Activated naive CD8-positive, alpha-beta T cell (primary cell): ENCODE data around the gene AARS1.
"Not testable (repeated sequence)": the region's sequence is repeated elsewhere in the genome, so short reads cannot be mapped to it uniquely, and the experiment has no call there.

Experiments
- H3K27ac Mint-ChIP-seq: one replicate; pipeline ENCODE4 v1.8.0; 2021; ENCODE audit warnings: mixed read lengths
- H3K27me3 Mint-ChIP-seq: one replicate; pipeline ENCODE4 v1.8.0; 2021; ENCODE audit warnings: mixed read lengths
- H3K36me3 Mint-ChIP-seq: one replicate; pipeline ENCODE4 v1.8.0; 2021; ENCODE audit warnings: mixed read lengths
- H3K4me1 Mint-ChIP-seq: one replicate; pipeline ENCODE4 v1.8.0; 2021; ENCODE audit warnings: low read depth, mixed read lengths
- H3K4me3 Mint-ChIP-seq: one replicate; pipeline ENCODE4 v1.8.0; 2021; ENCODE audit warnings: mild to moderate bottlenecking, mixed read lengths
- H3K9me3 Mint-ChIP-seq: one replicate; pipeline ENCODE4 v1.8.0; 2021; ENCODE audit warnings: low read depth, mixed read lengths

The AARS1 gene

DNA sequence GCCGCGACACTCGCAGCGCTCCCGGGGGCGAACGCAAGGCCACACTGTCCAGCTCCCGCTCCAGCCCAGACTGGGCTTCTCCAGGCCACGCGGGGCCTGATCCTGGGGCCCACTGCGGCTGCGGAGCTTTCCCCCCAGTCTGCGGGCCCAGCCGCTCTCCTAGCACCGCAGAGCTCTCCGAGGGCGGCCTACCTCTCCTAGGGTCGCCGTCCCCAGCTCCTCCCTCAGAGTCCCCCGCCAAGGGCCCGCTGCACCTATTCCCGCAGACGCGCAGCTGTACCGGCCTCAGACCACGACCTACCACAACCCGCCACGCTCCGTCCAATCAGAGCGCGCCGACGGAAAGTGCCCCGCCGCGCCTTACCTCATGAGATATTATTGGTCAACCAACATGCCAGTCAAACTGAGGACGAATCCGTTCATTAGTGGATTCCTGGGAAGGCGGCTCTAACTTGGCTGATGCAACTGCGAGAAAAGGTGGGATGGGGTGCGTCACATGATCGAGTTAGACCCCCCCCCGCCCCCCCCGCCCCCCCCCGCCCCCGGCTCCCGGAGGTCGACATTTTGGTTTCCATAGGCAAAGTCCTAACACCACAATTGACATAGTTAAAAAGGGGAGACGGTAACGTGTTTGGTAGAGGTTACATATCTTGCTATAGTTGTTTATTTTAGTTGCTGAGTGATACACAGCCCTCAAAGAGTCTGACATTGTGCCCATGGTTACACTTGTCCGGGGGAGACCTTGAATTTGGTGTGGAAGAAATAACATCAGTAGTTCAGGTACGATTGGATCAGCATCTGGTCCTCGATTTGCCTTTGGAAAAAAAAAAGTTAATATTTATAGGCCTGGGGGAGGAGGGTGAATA is at the start of gene AARS1:
AARS1 (minus strand) TSS at position 278 of the 866 bp plus-strand sequence. CDS start 6,743 bp downstream, outside the sequence.
- Mint-ChIP-seq H3K4me1 (peaks cover 21% of the 10 kb centered on the region), H3K27me3 (no peaks in the 10 kb centered on the region), H3K27ac (peak within 1 kb of the TSS; percentile 99), H3K9me3 (no peaks in the 10 kb centered on the region), H3K4me3 (peak within 1 kb of the TSS; percentile 99), H3K36me3 (peaks cover 4% of the 10 kb centered on the region)

DNA sequence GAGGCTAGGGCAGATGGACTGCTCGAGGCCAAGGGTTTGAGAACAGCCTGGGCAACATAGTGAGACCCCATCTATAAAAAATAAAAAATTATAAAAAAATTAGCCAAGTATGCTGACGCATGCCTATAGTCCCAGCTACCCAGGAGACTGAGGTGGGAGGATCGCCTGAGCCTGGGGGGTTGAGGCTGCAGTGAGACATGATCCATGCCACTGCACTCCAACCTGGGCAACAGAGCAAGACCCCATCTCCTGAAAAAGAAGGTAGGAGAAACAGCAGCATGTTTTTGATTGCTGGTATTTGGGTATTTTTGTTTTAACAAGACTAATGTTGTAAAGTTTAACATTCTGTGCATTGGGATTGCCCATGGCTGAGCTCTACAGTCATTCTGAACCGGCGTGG is 48.5 kb upstream of the AARS1 start:
- H3K27me3 Mint-ChIP-seq: no peaks in the 10 kb centered on the region
- no peaks in the 10 kb centered on the region for H3K4me1 Mint-ChIP-seq
- H3K4me3 Mint-ChIP-seq: no peak overlapping the region

DNA sequence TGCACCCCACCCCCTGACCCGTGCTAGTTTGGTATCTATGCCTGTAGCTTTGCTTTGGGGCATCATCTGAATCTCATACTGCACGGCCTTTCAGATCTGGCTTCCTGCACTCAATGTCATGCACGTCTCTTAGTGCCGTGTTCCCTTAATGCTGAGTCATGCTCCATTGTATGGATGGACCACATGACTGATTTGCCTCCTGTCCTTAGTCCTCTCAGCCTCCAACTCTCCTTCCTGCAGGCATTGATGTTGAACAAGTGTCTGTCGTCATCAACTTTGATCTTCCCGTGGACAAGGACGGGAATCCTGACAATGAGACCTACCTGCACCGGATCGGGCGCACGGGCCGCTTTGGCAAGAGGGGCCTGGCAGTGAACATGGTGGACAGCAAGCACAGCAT is 43.4 kb upstream of the AARS1 start:
- H3K4me1 Mint-ChIP-seq, H3K27me3 Mint-ChIP-seq, H3K4me3 Mint-ChIP-seq, H3K36me3 Mint-ChIP-seq, H3K9me3 Mint-ChIP-seq: not testable (repeated sequence)
- peak overlapping the region; percentile 51 for H3K27ac Mint-ChIP-seq

More for the DNA sequence above, 48.5 kb upstream of the AARS1 start:
- Mint-ChIP-seq H3K9me3 (no peaks in the 10 kb centered on the region), H3K27ac (no peak overlapping the region), H3K36me3 (peaks cover 4% of the 10 kb centered on the region)

DNA sequence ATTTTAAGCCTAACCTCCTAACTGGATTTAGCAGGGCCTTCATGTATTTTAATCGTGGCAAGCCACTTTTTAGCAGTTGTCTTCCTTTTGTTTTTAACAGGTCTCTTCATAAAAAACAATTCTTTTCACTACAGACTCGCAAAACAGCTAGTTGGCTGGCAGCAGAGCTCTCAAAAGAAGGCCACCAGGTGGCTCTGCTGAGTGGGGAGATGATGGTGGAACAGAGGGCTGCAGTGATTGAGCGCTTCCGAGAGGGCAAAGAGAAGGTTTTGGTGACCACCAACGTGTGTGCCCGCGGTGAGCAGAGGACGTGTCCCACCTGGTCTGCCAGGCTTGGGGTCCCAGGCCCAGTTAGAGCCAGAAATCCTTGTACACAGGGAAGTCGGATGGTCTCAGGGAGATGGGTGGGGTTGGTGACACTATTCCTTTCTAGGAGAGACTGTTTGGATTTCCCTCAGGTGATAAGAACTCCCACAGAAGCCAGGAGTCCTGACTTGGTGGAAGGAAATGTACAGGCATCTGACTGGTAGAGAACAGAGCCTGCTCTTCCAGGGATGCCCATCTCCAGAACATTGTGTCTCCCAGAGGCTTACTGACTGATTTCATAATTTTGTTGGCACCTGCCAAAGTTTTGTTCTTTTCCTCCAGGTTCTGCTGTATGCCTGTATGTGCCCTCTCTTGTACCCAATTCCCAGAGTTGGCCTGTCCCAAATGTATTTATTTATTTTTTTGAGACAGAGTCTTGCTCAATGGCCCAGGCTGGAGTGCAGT is 42.5 kb upstream of the AARS1 start:
- Mint-ChIP-seq H3K4me1 (no peaks in the 10 kb centered on the region), H3K36me3 (peaks cover 2% of the 10 kb centered on the region), H3K27me3 (no peaks in the 10 kb centered on the region), H3K9me3 (no peaks in the 10 kb centered on the region), H3K27ac (no peak overlapping the region), H3K4me3 (no peak overlapping the region)

DNA sequence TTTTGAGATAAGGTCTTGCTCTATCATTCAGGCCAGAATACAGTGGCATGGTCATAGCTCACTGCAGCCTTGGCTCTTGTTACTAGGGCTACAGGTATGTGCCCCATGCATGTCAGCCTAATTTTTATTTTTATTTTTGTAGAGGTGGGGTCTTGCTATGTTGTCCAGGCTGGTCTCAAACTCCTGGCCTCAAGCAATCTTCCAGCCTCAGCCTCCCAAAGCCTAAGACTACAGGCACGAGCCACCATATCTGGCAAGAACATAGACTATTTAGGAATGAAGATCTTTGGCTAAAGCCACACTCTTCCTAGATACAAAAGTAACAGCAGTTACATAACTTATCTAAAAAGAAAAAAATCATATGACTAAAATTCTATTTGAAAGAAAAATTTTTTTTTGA is 41.8 kb upstream of the AARS1 start:
- Mint-ChIP-seq H3K4me3 (no peak overlapping the region), H3K27me3 (no peaks in the 10 kb centered on the region), H3K4me1 (no peaks in the 10 kb centered on the region), H3K9me3 (no peaks in the 10 kb centered on the region), H3K27ac (no peak overlapping the region), H3K36me3 (peaks cover 2% of the 10 kb centered on the region)

DNA sequence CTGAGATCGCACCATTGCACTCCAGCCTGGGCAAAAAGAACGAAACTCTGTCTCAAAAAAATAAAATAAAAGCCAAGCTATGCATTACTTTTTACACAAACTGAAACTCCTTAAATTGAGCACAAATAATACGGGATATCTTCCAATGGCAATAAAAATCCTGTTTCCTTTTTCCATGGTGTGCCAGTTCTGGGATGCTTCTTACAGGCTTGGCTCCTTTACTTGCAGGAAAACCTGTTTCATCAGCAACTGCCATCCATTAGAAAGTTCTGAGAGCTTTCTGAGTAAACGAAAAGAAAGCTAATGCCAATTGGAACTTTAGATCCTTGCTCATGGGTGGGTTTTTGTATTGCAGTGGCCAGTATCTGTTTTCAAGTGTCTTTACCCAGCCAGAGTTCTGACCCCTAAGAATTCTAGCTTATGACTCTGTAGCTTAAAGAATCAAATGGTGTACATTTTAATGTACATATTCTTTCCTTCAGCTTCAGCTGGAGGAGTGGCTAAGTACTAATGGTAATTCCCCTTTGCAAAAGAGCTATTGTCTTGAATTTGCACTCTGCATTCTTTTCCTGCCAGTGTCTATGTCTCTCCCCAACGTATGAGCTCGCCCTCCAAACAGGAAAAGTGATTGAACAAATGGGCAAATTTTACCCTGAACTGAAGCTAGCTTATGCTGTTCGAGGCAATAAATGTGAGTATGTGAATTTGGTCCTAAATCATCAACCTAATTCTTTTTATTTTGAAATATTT is 35.9 kb upstream of the AARS1 start:
- Mint-ChIP-seq H3K27ac (no peak overlapping the region), H3K36me3 (peaks cover 5% of the 10 kb centered on the region), H3K4me3 (no peak overlapping the region), H3K4me1 (no peaks in the 10 kb centered on the region), H3K27me3 (no peaks in the 10 kb centered on the region), H3K9me3 (no peaks in the 10 kb centered on the region)

DNA sequence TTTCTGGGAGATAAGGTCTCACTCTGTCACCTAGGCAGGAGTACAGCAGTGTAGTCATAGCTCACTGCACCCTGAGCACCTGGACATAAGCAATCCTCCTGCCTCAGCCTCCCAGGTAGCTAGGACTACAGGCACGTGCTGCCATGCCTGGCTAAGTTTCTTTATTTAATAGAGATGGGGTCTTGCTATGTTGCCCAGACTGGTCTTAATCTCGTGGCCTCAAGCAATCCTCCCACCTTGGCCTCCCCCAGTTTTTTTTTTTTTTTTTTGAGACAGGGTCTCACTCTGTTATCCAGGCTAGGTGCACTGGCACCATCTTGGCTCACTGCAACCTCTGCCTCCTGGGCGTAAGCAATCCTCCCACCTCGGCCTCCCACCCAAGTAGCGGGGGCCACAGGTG is 30.8 kb upstream of the AARS1 start:
- Mint-ChIP-seq H3K27ac (no peak overlapping the region), H3K4me3 (no peak overlapping the region), H3K36me3 (no peaks in the 10 kb centered on the region), H3K9me3 (no peaks in the 10 kb centered on the region), H3K4me1 (no peaks in the 10 kb centered on the region), H3K27me3 (no peaks in the 10 kb centered on the region)

DNA sequence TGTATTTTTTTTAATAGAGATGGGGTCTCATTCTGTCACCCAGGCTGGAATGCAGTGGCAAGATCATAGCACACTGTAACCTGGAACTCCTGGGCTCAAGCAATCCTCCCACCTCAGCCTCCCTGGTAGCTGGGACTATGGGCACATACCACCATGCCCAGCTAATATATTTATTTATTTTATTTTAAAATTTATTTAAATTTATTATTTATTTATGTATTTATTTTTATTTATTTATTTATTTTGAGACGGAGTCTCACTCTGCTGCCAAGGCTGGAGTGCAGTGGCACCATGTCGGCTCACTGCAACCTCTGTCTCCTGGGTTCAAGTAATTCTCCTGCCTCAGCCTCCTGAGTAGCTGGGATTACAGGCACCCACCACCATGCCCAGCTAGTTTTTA is 18.4 kb upstream of the AARS1 start:
- H3K4me1 Mint-ChIP-seq: peaks cover 20% of the 10 kb centered on the region
- not testable (repeated sequence) for H3K27me3 Mint-ChIP-seq, H3K36me3 Mint-ChIP-seq, H3K27ac Mint-ChIP-seq, H3K4me3 Mint-ChIP-seq, H3K9me3 Mint-ChIP-seq

DNA sequence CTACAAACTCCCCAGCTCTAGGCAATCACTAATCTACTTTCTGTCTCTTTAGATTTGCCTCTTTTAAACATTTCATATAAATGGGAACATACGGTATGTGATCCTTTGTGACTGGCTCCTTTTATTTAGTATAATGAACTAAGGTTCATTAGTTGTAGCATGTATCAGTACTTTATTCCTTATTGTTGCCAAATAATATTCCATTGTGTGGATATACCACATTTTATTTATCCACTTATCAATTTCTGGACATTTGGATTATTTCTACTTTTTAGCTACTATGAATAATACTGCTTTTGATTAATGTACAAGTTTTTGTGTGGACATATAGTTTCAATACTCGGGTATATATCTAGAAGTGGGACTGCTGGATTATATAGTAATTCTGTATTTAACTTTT is 17.6 kb upstream of the AARS1 start:
- Mint-ChIP-seq H3K36me3 (peaks cover 6% of the 10 kb centered on the region), H3K27ac (no peak overlapping the region), H3K4me3 (no peak overlapping the region), H3K9me3 (no peaks in the 10 kb centered on the region), H3K27me3 (no peaks in the 10 kb centered on the region), H3K4me1 (peaks cover 28% of the 10 kb centered on the region)

DNA sequence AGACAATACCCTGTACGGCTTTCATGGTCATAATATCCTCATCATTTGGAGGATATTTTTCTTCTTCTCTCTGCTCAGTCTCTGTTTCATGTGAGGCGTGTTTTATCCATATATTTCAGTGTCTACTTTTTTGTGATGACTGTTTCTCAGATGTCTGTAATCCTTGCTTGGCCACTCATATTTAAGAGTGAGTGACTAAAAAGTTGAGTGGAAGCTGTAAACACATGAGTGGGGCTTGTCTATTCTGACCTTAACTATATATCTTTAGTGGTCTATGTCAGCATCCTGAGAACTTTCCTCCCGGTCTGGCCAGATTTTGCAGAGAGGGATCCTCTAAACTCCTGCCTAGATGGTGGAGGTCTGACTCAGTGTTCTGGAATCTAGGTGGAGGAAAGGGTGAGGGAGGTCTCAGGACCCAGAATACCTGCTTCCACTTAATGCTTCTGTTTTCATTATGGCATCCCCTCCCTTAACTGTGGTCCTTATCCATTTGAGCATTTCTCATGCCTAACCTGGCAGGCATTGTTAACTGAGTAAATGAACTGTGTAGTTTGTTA is 15.7 kb upstream of the AARS1 start:
- Mint-ChIP-seq H3K36me3 (peaks cover 15% of the 10 kb centered on the region), H3K9me3 (peaks cover 10% of the 10 kb centered on the region), H3K4me1 (peaks cover 44% of the 10 kb centered on the region), H3K4me3 (no peak overlapping the region), H3K27me3 (no peaks in the 10 kb centered on the region), H3K27ac (peak overlapping the region; percentile 86)

DNA sequence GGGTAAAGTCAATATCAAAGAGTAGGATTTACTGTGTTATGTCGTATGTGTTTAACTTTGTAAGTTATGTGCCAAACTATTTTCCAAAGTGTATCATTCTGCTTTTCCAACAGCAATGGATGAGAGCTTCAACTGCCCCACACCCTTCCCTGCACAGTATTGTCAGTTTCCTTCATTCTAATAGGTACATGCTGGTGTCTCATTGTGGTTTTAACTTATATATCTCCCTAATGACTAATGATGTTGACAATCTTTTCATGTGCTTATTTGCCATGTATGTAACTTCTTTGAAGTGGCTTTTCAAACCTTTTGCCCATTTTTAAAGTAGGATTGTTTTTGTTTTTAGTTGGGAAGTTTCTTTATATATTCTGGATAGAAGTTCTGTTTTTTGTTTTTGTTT is 13.4 kb upstream of the AARS1 start:
- peaks cover 15% of the 10 kb centered on the region for H3K36me3 Mint-ChIP-seq
- no peak overlapping the region for H3K4me3 Mint-ChIP-seq
- H3K4me1 Mint-ChIP-seq: peaks cover 56% of the 10 kb centered on the region
- H3K27me3 Mint-ChIP-seq: no peaks in the 10 kb centered on the region
- peaks cover 10% of the 10 kb centered on the region for H3K9me3 Mint-ChIP-seq
- H3K27ac Mint-ChIP-seq: no peak overlapping the region

DNA sequence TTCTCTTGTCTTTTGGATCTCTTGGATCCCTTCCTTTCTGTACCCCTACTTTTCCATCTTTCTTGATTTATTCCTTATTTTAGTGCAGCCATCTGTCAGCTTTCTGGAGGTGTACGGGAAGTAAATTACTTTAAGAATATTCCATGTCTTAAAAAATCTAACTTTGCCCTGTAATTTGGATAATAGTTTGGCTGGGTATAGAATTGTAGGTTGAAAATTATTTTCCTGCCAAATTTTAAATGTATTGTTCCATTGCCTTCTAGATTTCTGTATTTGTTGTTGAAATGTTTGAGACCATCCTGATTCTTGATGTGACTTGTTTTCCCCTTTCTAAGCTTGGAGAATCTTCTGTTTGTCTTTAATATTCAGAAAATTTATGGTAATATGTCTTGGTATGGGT is 11.8 kb upstream of the AARS1 start:
- Mint-ChIP-seq H3K27me3 (no peaks in the 10 kb centered on the region), H3K9me3 (peaks cover 10% of the 10 kb centered on the region), H3K4me1 (peaks cover 50% of the 10 kb centered on the region), H3K4me3 (peak overlapping the region; percentile 95), H3K36me3 (peaks cover 15% of the 10 kb centered on the region), H3K27ac (peak overlapping the region; percentile 2)

DNA sequence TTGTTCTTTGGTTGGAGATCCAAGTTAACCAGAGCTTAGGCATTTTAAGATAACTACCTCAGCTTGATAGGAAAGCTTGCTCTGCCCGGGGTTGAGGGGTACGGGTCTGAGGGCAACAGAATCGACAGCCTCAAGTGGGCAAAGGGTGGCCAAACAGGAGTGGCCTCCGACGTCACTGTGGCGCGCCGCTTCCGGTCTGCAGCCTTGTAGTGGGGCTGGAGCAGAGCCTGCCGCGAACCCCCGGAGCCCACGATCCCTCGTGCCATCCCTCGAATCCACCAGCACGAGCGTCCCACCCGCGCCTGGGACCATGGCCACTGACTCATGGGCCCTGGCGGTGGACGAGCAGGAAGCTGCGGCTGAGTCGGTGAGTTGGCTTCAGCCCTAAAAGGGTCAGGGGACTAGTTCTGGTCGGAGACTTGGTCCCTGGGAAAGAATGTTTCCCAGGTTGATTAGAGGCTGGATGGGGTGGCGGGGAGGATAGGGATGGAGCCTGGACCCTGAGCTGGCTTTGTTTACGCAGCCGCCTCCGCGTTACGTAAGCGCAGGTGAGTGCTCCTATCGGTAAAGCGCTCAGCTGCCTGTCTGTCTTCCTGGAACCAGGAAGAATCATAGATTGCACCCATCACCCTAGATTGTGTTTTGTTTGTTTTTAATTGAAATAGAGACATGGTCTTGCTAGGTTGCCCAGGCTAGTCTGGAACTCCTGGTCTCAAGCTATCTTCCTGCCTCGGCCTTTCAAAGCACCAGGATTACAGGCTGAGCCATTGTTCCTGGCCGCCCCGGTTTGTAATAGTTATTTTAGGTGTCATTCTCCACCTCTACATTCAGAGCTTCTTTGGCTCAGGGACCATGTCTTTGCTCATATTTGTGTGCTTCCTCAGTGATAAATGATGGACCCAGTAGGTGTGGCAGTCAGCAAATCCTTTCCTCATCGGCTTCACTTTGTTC is 10.0 kb upstream of the AARS1 start, which contains the start of gene DDX19B:
DDX19B (plus strand) TSS at position 199 of the 951 bp plus-strand sequence; CDS start at position 311, 112 bp downstream.
- peaks cover 10% of the 10 kb centered on the region for H3K9me3 Mint-ChIP-seq
- H3K27me3 Mint-ChIP-seq: no peaks in the 10 kb centered on the region
- peaks cover 15% of the 10 kb centered on the region for H3K36me3 Mint-ChIP-seq
- H3K4me3 Mint-ChIP-seq: peak within 1 kb of the TSS; percentile 95
- peaks cover 39% of the 10 kb centered on the region for H3K4me1 Mint-ChIP-seq
- peak within 1 kb of the TSS; percentile 95 for H3K27ac Mint-ChIP-seq

DNA sequence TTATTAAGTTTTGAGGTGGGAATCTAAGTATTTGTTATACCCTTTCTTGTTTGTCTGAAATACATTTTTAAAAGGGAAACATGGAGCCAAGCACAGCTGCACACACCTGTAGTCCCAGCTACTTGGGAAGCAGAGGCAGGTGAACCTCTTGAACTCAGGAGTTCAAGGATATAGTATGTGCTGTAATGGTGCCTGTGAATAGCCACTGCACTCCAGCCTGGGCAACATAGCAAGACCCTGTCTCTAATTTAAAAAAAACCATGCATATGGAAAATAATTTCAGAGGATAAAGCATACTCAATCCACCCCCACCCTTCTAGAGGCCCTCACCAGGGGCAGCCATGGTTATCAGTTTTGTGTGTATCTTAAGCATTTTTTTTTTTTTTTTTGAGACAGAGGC is 6.3 kb upstream of the AARS1 start:
- H3K9me3 Mint-ChIP-seq: no peaks in the 10 kb centered on the region
- H3K4me3 Mint-ChIP-seq: no peak overlapping the region
- peaks cover 21% of the 10 kb centered on the region for H3K4me1 Mint-ChIP-seq
- no peak overlapping the region for H3K27ac Mint-ChIP-seq
- no peaks in the 10 kb centered on the region for H3K27me3 Mint-ChIP-seq
- H3K36me3 Mint-ChIP-seq: no peaks in the 10 kb centered on the region
